Measurements from ENCODE around the gene RAD51B. TPM values are rescaled to one million over a fixed set of nuclear protein-coding genes. Genes with fewer than 3 reads are reported as not detected.
"Not testable (repeated sequence)": the region's sequence is repeated elsewhere in the genome, so short reads cannot be mapped to it uniquely, and the experiment has no call there.

Gene RAD51B
- total RNA-seq, 1 donor from 2014 or later = 28.5 TPM

- no peaks in the 10 kb centered on the region for H3K36me3 ChIP-seq
- H3K27ac ChIP-seq = no peak overlapping the region
- no peaks in the 10 kb centered on the region for H3K9me3 ChIP-seq
- no peak overlapping the region for H3K4me3 ChIP-seq
- peak in 1 of 2 donors; percentile 30 for TF ChIP-seq POLR2AphosphoS5 (IDR thresholded peaks at IDR 0.05; ENCODE audit: insufficient read depth in 1 of 2, low read depth in 1 of 2)
- TF ChIP-seq CTCF (IDR thresholded peaks at IDR 0.05) = no peak
- no peak for DNase-seq (ENCODE audit: extremely low spot score in 2 of 2)
- intact Hi-C loops (cut with DNase I) = no loop called here
- peaks cover 15% of the 10 kb centered on the region for H3K4me1 ChIP-seq
- H3K27me3 ChIP-seq = no peaks in the 10 kb centered on the region
Measured at GRCh38 chr14:68047906-68048305, 228.3 kb downstream of the RAD51B start.

GRCh38 chr14:68048815-68049214 lies 229.2 kb downstream of the RAD51B start:
- H3K27me3 ChIP-seq; H3K4me1 ChIP-seq; H3K36me3 ChIP-seq; intact Hi-C loops (cut with DNase I); DNase-seq (ENCODE audit: extremely low spot score in 2 of 2); H3K27ac ChIP-seq; H3K9me3 ChIP-seq; H3K4me3 ChIP-seq: not testable (repeated sequence)

- intact Hi-C loops (cut with DNase I) = no loop called here
- no peaks in the 10 kb centered on the region for H3K27me3 ChIP-seq
Measured at GRCh38 chr14:68050177-68050576, 230.6 kb downstream of the RAD51B start.

GRCh38 chr14:68051146-68051545 lies 231.6 kb downstream of the RAD51B start:
- Histone ChIP-seq H3K4me3 (no peak overlapping the region), H3K27ac (no peak overlapping the region), H3K9me3 (no peaks in the 10 kb centered on the region), H3K27me3 (no peaks in the 10 kb centered on the region), H3K4me1 (no peaks in the 10 kb centered on the region), H3K36me3 (no peaks in the 10 kb centered on the region)
- no peak for DNase-seq (ENCODE audit: extremely low spot score in 2 of 2)
- TF ChIP-seq CTCF (IDR thresholded peaks at IDR 0.05) = no peak
- no peak for TF ChIP-seq POLR2A (IDR thresholded peaks at IDR 0.05)
- TF ChIP-seq POLR2AphosphoS5 (IDR thresholded peaks at IDR 0.05; ENCODE audit: insufficient read depth in 1 of 2, low read depth in 1 of 2) = no peak
- intact Hi-C loops (cut with DNase I) = no loop called here

More at GRCh38 chr14:68050177-68050576, 230.6 kb downstream of the RAD51B start:
- no peaks in the 10 kb centered on the region for H3K4me1 ChIP-seq
- no peak overlapping the region for H3K4me3 ChIP-seq
- no peak for DNase-seq (ENCODE audit: extremely low spot score in 2 of 2)
- H3K9me3 ChIP-seq = no peaks in the 10 kb centered on the region
- H3K36me3 ChIP-seq = no peaks in the 10 kb centered on the region
- TF ChIP-seq CTCF (IDR thresholded peaks at IDR 0.05) (no peak), POLR2A (IDR thresholded peaks at IDR 0.05) (no peak), POLR2AphosphoS5 (IDR thresholded peaks at IDR 0.05; ENCODE audit: insufficient read depth in 1 of 2, low read depth in 1 of 2) (no peak)
- no peak overlapping the region for H3K27ac ChIP-seq

- H3K27ac ChIP-seq = no peak overlapping the region
- H3K36me3 ChIP-seq = no peaks in the 10 kb centered on the region
- no peak for TF ChIP-seq POLR2AphosphoS5 (IDR thresholded peaks at IDR 0.05; ENCODE audit: insufficient read depth in 1 of 2, low read depth in 1 of 2)
- no peak for TF ChIP-seq POLR2A (IDR thresholded peaks at IDR 0.05)
- no peak for TF ChIP-seq CTCF (IDR thresholded peaks at IDR 0.05)
- peaks cover 15% of the 10 kb centered on the region for H3K4me1 ChIP-seq
- intact Hi-C loops (cut with DNase I) = no loop called here
- H3K4me3 ChIP-seq = no peak overlapping the region
- DNase-seq (ENCODE audit: extremely low spot score in 2 of 2) = no peak
- H3K27me3 ChIP-seq = no peaks in the 10 kb centered on the region
- no peaks in the 10 kb centered on the region for H3K9me3 ChIP-seq
Measured at GRCh38 chr14:68060198-68060597, 240.6 kb downstream of the RAD51B start.

GRCh38 chr14:68062651-68063050 lies 243.1 kb downstream of the RAD51B start:
- Histone ChIP-seq H3K27ac (no peak overlapping the region), H3K4me1 (peaks cover 8% of the 10 kb centered on the region), H3K36me3 (no peaks in the 10 kb centered on the region), H3K4me3 (no peak overlapping the region), H3K27me3 (no peaks in the 10 kb centered on the region), H3K9me3 (no peaks in the 10 kb centered on the region)
- intact Hi-C loops (cut with DNase I) = no loop called here
- TF ChIP-seq POLR2AphosphoS5 (IDR thresholded peaks at IDR 0.05; ENCODE audit: insufficient read depth in 1 of 2, low read depth in 1 of 2) (no peak), POLR2A (IDR thresholded peaks at IDR 0.05) (no peak), CTCF (IDR thresholded peaks at IDR 0.05) (no peak)
- DNase-seq (ENCODE audit: extremely low spot score in 2 of 2) = no peak

Data from vagina (tissue), 2 donors.